Measurements from ENCODE around the gene CPSF3. TPM values are rescaled to one million over a fixed set of nuclear protein-coding genes. Genes with fewer than 3 reads are reported as not detected.

The CPSF3 gene
- total RNA-seq, 6 experiments from 2014 or later: 40.6 to 49.8 (median 44.5) TPM

GRCh38 chr2:9488583-9489547 lies 65.4 kb downstream of the CPSF3 start:
- Mint-ChIP-seq H3K36me3 (ENCODE audit: low read depth) (peaks cover 44% of the 10 kb centered on the region), H3K9me3 (no peaks in the 10 kb centered on the region), H3K27me3 (ENCODE audit: insufficient read depth) (peaks cover 2% of the 10 kb centered on the region; the same call in 1 of the 2 replicates), H3K4me3 (peak overlapping the region; percentile 2), H3K4me1 (ENCODE audit: low read depth) (peaks cover 30% of the 10 kb centered on the region), H3K27ac (peak overlapping the region; percentile 55)
- peak; percentile 62 for DNase-seq
- TF ChIP-seq, protein P1, sequence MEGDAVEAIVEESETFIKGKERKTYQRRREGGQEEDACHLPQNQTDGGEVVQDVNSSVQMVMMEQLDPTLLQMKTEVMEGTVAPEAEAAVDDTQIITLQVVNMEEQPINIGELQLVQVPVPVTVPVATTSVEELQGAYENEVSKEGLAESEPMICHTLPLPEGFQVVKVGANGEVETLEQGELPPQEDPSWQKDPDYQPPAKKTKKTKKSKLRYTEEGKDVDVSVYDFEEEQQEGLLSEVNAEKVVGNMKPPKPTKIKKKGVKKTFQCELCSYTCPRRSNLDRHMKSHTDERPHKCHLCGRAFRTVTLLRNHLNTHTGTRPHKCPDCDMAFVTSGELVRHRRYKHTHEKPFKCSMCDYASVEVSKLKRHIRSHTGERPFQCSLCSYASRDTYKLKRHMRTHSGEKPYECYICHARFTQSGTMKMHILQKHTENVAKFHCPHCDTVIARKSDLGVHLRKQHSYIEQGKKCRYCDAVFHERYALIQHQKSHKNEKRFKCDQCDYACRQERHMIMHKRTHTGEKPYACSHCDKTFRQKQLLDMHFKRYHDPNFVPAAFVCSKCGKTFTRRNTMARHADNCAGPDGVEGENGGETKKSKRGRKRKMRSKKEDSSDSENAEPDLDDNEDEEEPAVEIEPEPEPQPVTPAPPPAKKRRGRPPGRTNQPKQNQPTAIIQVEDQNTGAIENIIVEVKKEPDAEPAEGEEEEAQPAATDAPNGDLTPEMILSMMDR (IDR thresholded peaks at IDR 0.05): no peak

DNA sequence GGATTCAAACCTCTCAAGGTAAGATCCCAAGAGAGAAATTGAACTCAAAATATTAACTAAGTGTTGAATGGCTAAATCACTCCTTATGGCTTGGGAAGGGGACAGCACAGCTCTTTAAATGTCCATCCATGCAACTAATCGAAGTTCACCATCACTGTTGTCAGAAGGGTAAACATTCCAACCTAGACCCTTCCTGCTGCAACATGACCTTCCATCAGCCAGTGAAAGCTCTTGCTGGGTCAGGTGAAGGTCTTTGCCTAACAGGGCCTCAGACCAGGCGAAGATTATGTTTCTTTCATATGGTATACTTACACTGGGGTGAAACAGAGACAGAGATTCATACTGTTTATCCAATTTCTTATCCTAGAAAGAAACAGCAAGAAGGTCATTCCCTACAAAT lies 67.3 kb downstream of the CPSF3 start:
- TF ChIP-seq, protein P1 (IDR thresholded peaks at IDR 0.05): no peak
- DNase-seq: no peak
- H3K4me3 Mint-ChIP-seq: no peak overlapping the region
- H3K9me3 Mint-ChIP-seq: no peaks in the 10 kb centered on the region
- H3K36me3 Mint-ChIP-seq (ENCODE audit: low read depth): peaks cover 43% of the 10 kb centered on the region
- peaks cover 4% of the 10 kb centered on the region for H3K27me3 Mint-ChIP-seq (ENCODE audit: insufficient read depth)
- peaks cover 16% of the 10 kb centered on the region for H3K4me1 Mint-ChIP-seq (ENCODE audit: low read depth)
- no peak overlapping the region for H3K27ac Mint-ChIP-seq

- DNase-seq: no peak
- H3K4me3 Mint-ChIP-seq: no peak overlapping the region
- no peaks in the 10 kb centered on the region for H3K9me3 Mint-ChIP-seq
- H3K4me1 Mint-ChIP-seq (ENCODE audit: low read depth): peaks cover 15% of the 10 kb centered on the region
- H3K27me3 Mint-ChIP-seq (ENCODE audit: insufficient read depth): peaks cover 2% of the 10 kb centered on the region
- peaks cover 42% of the 10 kb centered on the region for H3K36me3 Mint-ChIP-seq (ENCODE audit: low read depth)
- H3K27ac Mint-ChIP-seq: no peak overlapping the region
- TF ChIP-seq, protein P1 (IDR thresholded peaks at IDR 0.05): no peak
Measured at GRCh38 chr2:9492927-9493326, 69.5 kb downstream of the CPSF3 start.

- no peak overlapping the region for H3K4me3 Mint-ChIP-seq
- H3K36me3 Mint-ChIP-seq (ENCODE audit: low read depth): peaks cover 39% of the 10 kb centered on the region
- no peak overlapping the region for H3K27ac Mint-ChIP-seq
- no peak for DNase-seq
- no peaks in the 10 kb centered on the region for H3K9me3 Mint-ChIP-seq
- H3K4me1 Mint-ChIP-seq (ENCODE audit: low read depth): peaks cover 15% of the 10 kb centered on the region
- H3K27me3 Mint-ChIP-seq (ENCODE audit: insufficient read depth): peaks cover 2% of the 10 kb centered on the region
- TF ChIP-seq, protein P1 (IDR thresholded peaks at IDR 0.05): no peak
Measured at GRCh38 chr2:9493478-9493877, 70.0 kb downstream of the CPSF3 start.

GRCh38 chr2:9494081-9494480 lies 70.6 kb downstream of the CPSF3 start:
- no peak for DNase-seq
- peaks cover 15% of the 10 kb centered on the region for H3K4me1 Mint-ChIP-seq (ENCODE audit: low read depth)
- no peaks in the 10 kb centered on the region for H3K9me3 Mint-ChIP-seq
- TF ChIP-seq, protein P1 (IDR thresholded peaks at IDR 0.05): no peak
- H3K4me3 Mint-ChIP-seq: no peak overlapping the region
- H3K36me3 Mint-ChIP-seq (ENCODE audit: low read depth): peaks cover 35% of the 10 kb centered on the region
- H3K27ac Mint-ChIP-seq: no peak overlapping the region
- peaks cover 2% of the 10 kb centered on the region for H3K27me3 Mint-ChIP-seq (ENCODE audit: insufficient read depth)
